ENCODE measurements around the gene GALNT17. TPM values are rescaled to one million over a fixed set of nuclear protein-coding genes. Genes with fewer than 3 reads are reported as not detected.

GALNT17 gene
- total RNA-seq, 1 donor = 0.36 TPM

GRCh38 chr7:71312755-71313490 lies 181.0 kb downstream of the GALNT17 start:
- no peak overlapping the region for H3K27ac ChIP-seq (ENCODE audit: low read depth, low read length)
- no peaks in the 10 kb centered on the region for H4K20me1 ChIP-seq (ENCODE audit: insufficient read depth, low read length)
- no peak for DNase-seq (ENCODE audit: insufficient read length, low spot score, missing footprints)
- no peak overlapping the region for H2AFZ ChIP-seq (ENCODE audit: low read length)
- no peaks in the 10 kb centered on the region for H3K79me2 ChIP-seq (ENCODE audit: insufficient read depth, low read length)
- no peak overlapping the region for H3K4me3 ChIP-seq (ENCODE audit: insufficient read depth, low read length)
- peaks cover 2% of the 10 kb centered on the region for H3K9me3 ChIP-seq (ENCODE audit: low read depth, low read length)
- TF ChIP-seq CTCF (IDR thresholded peaks at IDR 0.05; ENCODE audit: extremely low read depth, low read depth, low read length) = no peak
- no peak overlapping the region for H3K4me2 ChIP-seq (ENCODE audit: insufficient read depth, low read length)
- no peaks in the 10 kb centered on the region for H3K36me3 ChIP-seq (ENCODE audit: insufficient read depth, low read length)
- H3K4me1 ChIP-seq (ENCODE audit: insufficient read depth, low read length) = no peaks in the 10 kb centered on the region
- H3K27me3 ChIP-seq (ENCODE audit: insufficient read depth, low read length) = no peaks in the 10 kb centered on the region

GRCh38 chr7:71313553-71313952 lies 181.6 kb downstream of the GALNT17 start:
- H3K79me2 ChIP-seq (ENCODE audit: insufficient read depth, low read length) = no peaks in the 10 kb centered on the region
- peaks cover 2% of the 10 kb centered on the region for H3K9me3 ChIP-seq (ENCODE audit: low read depth, low read length)
- H4K20me1 ChIP-seq (ENCODE audit: insufficient read depth, low read length) = no peaks in the 10 kb centered on the region
- no peaks in the 10 kb centered on the region for H3K27me3 ChIP-seq (ENCODE audit: insufficient read depth, low read length)
- TF ChIP-seq CTCF (IDR thresholded peaks at IDR 0.05; ENCODE audit: extremely low read depth, low read depth, low read length) = no peak
- H3K4me3 ChIP-seq (ENCODE audit: insufficient read depth, low read length) = no peak overlapping the region
- H3K4me1 ChIP-seq (ENCODE audit: insufficient read depth, low read length) = no peaks in the 10 kb centered on the region
- H3K36me3 ChIP-seq (ENCODE audit: insufficient read depth, low read length) = no peaks in the 10 kb centered on the region
- no peak overlapping the region for H3K4me2 ChIP-seq (ENCODE audit: insufficient read depth, low read length)
- DNase-seq (ENCODE audit: insufficient read length, low spot score, missing footprints) = no peak
- H3K27ac ChIP-seq (ENCODE audit: low read depth, low read length) = no peak overlapping the region
- no peak overlapping the region for H2AFZ ChIP-seq (ENCODE audit: low read length)

- no peak overlapping the region for H2AFZ ChIP-seq (ENCODE audit: low read length)
- no peak overlapping the region for H3K4me3 ChIP-seq (ENCODE audit: insufficient read depth, low read length)
- H3K79me2 ChIP-seq (ENCODE audit: insufficient read depth, low read length) = no peaks in the 10 kb centered on the region
- TF ChIP-seq CTCF (IDR thresholded peaks at IDR 0.05; ENCODE audit: extremely low read depth, low read depth, low read length) = no peak
- no peaks in the 10 kb centered on the region for H4K20me1 ChIP-seq (ENCODE audit: insufficient read depth, low read length)
- H3K4me1 ChIP-seq (ENCODE audit: insufficient read depth, low read length) = no peaks in the 10 kb centered on the region
- no peak overlapping the region for H3K4me2 ChIP-seq (ENCODE audit: insufficient read depth, low read length)
- no peak overlapping the region for H3K27ac ChIP-seq (ENCODE audit: low read depth, low read length)
- no peaks in the 10 kb centered on the region for H3K9me3 ChIP-seq (ENCODE audit: low read depth, low read length)
- no peaks in the 10 kb centered on the region for H3K27me3 ChIP-seq (ENCODE audit: insufficient read depth, low read length)
- H3K36me3 ChIP-seq (ENCODE audit: insufficient read depth, low read length) = no peaks in the 10 kb centered on the region
- DNase-seq (ENCODE audit: insufficient read length, low spot score, missing footprints) = no peak
These were observed 189.0 kb downstream of the GALNT17 start for GRCh38 chr7:71320916-71321315.

- Histone ChIP-seq H3K4me3 (ENCODE audit: insufficient read depth, low read length) (no peak overlapping the region), H3K36me3 (ENCODE audit: insufficient read depth, low read length) (no peaks in the 10 kb centered on the region), H3K4me1 (ENCODE audit: insufficient read depth, low read length) (no peaks in the 10 kb centered on the region), H3K4me2 (ENCODE audit: insufficient read depth, low read length) (no peak overlapping the region), H4K20me1 (ENCODE audit: insufficient read depth, low read length) (no peaks in the 10 kb centered on the region), H3K9me3 (ENCODE audit: low read depth, low read length) (no peaks in the 10 kb centered on the region), H2AFZ (ENCODE audit: low read length) (no peak overlapping the region), H3K27me3 (ENCODE audit: insufficient read depth, low read length) (no peaks in the 10 kb centered on the region), H3K27ac (ENCODE audit: low read depth, low read length) (no peak overlapping the region), H3K79me2 (ENCODE audit: insufficient read depth, low read length) (no peaks in the 10 kb centered on the region)
- no peak for TF ChIP-seq CTCF (IDR thresholded peaks at IDR 0.05; ENCODE audit: extremely low read depth, low read depth, low read length)
- no peak for DNase-seq (ENCODE audit: insufficient read length, low spot score, missing footprints)
These were observed 190.3 kb downstream of the GALNT17 start for GRCh38 chr7:71322201-71322600.
